ENCODE measurements around the gene AKR7A3.

Gene AKR7A3

DNA sequence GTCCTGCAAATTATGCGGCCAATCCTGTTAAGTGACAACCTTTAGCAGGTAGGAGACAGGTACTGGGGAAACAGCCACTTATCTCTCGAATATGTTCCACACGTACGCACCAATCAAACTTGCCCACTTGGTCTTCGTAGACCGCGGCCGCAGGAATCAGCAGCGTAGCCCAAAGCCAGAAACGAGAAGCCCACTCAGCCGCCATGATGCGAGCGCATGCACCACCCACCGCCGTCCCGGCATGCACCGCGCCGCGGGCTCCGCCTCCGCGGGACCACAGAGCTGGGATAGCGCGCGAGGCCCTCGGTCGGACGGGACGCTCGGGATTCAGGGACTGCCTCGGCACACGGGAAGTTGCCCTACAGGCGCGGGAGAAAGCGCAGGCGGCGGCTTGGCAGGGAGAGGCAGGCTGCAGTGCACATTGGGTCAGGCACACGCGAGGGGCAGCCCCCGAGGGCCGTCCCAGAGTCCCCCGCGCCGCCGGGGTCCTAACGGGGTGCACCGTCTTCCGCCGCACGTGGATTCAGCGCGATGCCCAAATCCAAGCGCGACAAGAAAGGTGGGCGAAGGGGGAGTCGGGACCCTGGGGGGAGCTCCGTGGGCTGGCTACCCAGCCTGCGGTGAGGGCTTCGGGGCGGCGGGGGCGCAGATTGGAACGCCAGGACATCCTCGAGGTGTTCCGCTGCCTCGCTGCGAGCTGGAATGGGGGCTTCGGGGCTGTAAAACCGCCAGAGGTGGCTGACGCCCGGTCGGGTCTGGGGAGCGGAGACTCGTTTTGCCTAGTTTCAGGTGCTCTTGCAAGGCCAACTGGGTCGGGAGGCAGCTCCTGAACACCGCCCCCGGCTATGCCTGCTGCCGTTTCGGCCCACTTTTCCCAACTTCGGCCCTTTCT, 37.0 kb downstream of the AKR7A3 start, which contains the start of the genes EMC1 and MRTO4:
TSS of gene EMC1 (minus strand) at position 220 of the 892 bp plus-strand sequence. CDS start at position 205, 15 bp downstream.
TSS of gene MRTO4 (plus strand) at position 501 of the 892 bp plus-strand sequence. CDS start at position 532, 31 bp downstream.
- peak; percentile 79 for DNase-seq

DNA sequence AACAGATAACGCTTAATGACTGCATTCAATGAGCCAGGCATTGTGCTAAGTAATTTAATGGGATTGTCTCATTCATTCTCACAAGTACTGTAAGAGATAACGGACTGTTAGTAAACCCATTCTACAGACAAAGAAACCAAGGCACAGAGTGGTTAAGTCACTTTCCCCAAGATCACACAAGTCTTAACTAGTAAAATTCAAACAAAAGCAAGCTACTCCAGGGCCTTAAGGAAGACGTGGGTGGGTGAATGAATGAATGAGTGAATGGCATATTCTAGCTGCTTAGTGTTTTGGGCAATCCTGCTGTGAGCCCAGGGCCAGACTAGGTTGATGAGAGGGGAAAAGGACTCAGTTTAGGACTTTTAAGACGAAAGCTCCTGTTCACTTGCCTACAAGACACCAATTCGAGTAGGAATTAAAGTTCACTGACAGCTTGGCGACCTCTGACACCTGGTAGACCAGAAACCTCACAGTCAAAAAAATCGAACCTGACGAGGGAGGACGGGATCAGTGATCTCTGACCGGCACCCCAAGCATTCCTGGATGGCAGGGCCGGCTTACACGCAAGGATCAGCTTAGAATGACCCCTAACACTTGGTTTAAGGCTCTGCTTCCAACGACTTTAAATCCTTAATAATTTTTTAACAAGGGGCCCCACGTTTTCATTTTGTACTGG, 37.8 kb downstream of the AKR7A3 start:
- no peak for DNase-seq

DNA sequence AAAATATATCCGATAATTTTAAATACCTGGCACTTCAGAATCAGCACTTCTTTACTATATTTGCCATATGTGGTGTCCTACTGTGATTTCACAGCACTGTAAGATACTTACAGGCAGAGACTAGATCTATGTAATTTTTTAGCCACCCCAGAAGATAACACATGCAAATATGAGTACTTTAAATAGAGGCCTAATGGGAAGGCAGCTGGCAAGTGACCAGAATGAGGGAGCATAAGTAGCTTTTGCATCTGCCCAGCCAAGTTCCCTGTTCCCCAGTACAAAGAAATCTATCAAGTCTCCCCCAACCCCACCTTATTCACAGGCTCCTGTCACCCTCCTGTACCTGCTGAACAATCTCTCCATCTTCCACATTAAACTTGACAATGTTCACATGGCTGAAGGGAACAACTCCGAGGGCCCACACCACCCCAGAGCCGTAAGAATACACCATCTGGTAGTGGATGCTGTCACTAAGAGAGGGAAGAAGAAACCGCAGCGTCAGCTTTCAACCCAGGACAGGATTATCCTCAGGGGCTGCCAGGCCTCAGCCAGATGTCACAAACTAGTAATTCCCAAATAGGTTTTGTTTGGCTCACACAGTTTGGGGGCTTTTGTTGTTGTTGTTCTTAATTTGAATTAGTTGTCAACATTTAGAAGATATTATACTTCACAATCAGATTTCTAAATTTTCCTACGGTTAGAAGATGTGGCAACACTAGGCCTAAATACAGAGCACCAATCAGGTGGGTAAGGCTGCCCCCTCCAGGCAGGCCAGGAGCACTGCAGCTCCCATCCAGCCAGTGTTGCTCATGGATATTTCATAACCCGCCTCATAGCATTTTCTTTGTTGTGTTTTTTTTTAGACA, 47.7 kb downstream of the AKR7A3 start:
- DNase-seq, result peak; percentile 59

DNA sequence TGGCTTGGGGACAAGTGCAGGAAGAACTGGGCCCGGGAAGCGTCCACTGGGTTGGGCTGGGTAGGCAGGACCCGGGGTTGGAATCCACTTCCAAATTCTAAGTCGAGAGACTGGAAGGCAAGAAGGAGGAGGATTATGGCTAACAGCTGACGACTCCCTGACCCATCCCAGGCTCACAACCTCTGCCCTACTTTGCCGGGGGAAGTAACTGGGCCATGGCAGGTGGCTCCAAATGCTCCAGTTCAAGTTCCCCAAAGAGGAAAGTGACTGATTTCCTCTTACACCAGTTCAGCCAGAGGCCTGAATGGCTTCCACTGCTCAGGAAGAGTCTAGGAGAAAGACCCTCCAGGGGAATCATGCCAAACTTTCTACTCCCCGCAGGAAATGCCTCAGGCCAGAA, 48.7 kb downstream of the AKR7A3 start:
- no peak for DNase-seq

DNA sequence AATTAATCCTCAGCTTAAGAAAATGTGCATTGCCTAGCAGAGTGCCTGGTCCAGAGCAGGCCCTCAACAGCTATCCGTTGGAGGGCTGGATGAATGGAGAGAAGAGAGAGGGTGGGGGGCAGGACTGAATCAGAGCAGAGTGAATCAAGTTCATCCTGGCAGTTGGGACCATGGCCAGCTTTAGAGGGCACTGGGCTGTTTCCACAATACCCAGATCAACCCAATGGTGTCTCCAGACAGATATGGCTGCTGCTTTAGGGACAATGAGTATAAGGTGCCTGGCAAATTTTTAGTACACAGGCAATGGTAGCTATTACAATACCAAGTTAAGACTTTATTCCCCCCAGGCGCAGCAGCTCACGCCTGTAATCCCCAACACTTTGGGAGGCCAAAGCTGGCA, 54.3 kb downstream of the AKR7A3 start:
- no peak for DNase-seq

All from fibroblast of skin of scalp (primary cell).